Fibroblast of skin of left quadriceps (primary cell): ENCODE data around the gene HELZ2.

Experiments used
- DNase-seq, 2 experiments: peaks; one replicate each; pipeline ENCODE4 v3.0.0-alpha.2; 2013; ENCODE audit warnings: low read depth in 2 of 2

Gene HELZ2

DNA sequence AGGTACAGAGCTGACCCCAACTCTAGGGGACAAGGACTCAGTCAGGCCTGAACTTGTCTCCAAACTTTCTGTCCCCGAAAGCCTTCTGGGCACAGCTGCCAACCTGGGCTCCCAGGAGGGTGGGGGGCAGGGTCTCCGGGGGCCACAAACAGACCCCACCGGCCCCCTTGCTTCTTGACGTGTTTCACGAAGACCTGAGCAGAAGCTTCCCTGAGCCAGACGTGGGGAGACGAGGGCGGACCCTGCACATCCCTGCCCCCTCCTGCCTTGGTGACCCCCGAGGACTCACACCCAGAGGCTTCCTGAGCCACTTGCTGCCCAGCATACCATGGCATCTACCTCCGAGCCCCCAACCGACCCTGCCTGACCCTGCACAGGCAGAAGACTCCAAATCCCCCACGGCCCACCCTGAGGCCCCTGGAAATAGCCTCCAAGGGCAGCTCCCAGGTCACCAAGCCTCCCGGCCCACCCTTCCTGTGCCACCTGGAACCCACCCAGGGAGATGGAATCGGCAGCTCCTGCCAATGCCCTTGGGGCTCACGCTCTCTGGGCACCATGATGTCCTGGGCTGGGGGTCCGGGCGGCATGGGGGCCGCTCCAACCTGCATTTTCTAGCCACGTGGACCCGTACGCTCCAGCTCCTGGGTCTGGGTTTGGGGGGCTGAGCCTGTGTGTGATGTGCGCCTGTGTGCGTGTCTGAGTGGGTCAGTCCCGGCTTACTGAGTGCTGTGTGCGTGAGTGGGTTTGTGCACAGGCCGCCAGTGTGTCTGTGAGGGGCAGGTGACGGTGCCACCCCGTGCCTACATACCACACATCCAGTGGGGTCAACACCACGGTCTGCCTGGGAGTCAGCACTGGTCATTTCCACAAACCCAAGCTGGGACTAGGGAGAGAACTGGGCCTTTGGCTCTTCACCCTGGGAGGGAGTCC is 34.3 kb downstream of the HELZ2 start:
- DNase-seq, result no peak

DNA sequence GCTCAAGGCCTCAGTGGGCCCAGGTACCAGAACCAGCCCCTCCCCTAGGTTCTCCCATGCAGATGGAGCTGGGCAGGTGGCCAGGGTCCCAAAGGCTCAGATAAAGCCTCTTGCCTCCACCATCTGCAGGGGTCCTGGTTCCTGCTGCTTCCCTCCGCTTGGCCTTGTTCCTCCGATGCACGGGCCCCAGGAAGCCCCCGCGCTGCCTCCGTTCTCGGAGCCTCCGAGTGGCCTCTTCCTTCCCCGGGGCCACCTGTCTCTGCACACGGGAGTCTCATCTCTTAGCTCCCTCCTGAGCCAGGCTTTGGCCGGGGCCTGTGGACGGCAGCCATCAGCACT is 35.0 kb downstream of the HELZ2 start:
- no peak for DNase-seq

DNA sequence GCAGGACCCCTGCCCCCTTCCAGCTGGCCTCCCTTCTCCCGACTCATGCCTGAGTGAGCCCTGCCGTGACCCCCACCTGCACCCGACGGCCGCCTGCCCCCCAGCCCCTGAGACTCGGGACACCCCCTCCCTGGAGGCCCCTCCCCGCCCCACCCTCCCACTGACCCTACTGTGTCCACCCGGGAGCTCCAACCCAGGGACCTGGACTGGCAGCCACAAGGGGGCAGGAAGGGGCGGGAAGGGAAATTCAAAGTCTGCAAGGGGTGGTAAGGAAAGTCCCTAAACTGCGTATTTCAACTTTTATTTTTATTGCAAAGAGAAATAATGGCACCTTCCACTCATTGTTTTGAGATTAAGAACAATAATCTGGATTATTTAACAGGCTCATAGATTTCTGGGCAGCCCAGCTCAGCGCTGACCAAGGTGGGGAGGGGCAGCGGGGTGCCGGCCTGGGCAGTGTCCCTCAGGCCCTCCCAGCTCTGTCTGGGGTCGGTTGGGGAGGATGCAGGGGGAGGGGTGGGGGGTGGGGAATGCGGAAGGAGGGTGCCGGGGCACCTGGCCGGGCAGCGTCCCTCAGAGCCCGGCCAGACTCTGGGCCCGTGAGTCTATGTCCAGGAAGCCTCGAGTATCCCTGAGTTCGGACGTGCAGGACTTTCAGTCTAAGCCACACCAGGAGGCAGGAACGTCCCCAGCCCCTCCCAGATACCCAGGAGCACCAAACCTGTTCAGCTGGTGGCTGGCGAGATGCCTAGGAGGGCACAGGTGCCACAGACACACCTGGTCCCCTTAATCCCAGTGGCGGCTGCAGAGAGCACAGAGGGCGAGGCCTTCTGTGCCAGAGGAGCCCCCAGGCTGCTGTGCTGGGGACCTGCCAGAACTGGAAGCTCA is 35.6 kb downstream of the HELZ2 start:
- DNase-seq, result no peak

DNA sequence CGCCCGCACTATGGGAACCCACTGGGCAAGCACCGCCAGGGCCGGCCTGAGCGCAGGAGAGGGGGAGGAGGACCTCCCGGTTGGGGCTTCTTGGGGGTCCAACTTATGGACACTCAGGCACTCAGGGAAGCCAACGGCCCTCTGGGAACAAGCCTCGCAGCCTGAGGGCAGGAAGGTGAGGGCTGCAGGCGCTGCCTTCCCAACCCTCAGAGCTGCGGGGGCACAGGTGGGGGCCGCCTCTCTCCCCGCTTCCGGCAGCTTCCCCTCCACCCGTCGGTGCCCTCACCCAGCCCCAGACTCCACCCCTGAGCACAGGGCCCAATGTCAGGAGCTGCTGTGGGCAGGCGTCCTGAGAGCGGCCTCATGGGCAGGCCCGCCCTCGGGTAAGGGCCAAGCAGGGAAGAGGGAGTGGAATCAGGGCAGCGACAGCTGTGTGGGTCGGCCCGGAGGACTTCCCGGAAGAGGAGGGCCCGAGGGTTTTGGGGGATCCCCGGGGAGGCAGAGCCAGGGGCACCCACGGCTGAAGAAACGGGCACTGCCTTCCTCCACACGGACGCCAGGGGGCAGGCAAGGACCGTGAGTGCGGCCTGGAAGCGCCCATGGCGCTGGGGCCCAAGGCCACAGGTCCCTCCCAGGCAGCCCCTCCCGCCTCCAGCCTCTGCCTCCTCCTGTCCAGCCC is 36.4 kb downstream of the HELZ2 start:
- DNase-seq, result peak; percentile 40 to 43

DNA sequence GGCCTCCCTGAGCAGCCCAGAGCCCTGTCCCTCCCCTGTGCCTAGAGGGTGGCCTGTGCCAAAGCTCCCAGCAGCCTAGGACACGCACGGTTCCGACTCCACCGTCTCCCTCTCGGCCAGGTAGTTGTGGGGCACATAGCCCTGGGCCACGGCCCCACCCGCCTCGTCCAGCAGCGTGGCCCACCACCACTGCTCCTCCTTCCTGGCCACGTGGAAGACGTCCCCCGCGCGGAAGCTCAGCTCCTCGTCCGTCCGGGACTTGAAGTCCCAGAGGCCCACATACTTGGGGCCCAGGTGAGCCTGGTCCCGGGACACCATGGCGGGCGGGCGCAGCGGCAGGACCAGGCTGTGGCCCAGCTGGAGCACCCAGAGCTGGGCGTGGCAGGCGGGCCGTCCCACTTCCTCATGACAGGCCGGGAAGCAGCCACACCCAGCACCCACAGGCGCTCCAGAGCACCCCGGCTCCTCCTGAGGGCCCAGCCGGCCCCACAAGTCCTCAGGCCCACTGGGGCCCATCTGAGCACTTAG is 37.0 kb downstream of the HELZ2 start, which contains the start of gene PTK6:
TSS of gene PTK6 (minus strand) at position 380 of the 528 bp plus-strand sequence. CDS start at position 318, 62 bp downstream.
- no peak for DNase-seq

DNA sequence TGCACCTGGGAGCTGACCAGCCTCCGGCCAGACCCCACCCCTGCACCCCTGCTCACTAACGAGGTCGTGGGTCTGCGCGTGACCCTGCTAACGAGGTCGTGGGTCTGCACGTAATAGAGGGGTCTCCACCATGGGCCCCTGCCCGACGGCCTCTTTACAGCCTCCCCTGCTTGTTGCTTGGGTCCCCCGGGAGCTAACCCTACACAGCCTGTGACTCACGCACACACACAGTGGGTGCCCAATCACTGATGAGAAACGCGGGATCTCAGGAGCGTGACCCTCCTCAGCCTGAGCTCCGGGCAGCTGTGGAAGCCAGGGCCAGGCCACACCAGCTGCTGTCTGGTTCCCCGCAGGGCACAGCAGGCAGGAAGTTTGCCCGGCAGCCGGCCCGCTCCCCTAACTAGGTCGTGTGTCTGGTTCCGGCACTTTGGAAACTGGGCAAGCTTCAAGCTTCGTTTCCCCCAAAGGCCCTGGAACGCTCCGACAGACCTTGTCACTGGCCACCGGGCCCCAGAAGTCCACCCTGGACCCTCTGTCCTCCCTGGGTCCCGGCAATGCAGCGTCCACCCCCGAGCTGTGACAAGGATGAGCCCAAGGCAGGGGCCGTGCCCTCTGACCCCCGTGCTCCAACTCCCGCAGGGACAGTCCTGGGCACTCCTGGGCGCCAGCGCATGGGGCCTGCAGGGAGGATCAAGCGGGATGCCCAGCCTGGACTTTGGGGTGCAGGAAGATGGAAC is 37.6 kb downstream of the HELZ2 start:
- DNase-seq, result no peak

DNA sequence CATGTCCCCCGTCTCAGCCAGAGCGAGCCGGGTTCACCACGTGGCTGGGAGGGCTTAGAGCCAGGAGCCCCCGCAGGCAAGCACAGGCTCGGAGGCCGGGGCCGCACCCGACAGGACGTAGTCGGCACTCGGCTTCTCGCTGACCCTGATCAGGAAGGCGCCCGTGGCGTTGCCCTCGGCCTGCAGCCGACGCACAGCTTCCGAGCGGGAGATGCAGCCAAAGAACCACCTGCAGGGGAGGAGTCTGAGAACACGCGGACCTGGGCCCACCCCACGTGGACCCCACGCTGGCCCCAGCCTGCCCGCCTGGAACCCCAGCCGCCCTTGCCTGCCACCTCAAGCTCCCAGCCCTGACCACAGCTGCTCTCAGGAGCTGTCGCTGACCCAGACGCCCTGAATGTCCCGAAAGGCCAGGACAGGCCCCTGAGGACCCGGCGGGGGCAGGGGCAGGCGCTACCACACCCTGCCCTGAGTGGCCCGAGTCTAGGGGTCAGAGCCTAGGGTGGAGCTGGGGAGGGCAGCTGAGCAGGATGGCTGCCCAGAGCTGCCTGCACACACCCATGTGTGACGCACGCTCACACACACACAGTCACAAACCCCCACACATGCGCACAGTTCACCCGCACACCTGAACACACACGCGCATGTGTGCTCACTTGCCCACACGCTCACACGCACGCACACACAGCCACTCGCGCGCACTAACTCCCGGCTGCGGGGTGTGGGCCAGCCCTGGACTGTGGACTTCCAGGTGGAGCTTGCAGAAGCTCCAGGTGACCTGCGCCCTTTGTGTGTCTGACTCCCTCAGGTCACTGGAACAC is 39.0 kb downstream of the HELZ2 start:
- no peak for DNase-seq

DNA sequence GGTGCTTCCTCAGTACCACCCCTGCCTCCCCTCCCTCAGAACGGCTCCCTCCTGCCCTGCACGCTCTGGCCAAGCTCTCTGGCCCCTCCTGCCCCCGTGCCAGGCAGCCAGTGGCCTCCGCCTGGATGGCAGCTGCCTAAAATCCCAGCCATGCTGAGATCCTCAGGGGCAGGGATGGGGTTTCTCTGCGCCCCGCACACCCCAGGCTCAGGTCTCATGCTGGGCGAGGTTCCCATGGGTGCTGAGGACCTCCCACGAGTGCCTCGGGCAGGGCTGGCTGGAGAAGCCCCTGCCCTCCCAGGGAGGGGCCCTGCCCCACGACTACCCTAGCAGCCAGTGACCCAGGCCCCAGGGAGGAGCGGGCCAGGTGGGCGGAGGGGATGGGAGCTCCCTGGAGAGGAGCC is 39.6 kb downstream of the HELZ2 start:
- no peak for DNase-seq

DNA sequence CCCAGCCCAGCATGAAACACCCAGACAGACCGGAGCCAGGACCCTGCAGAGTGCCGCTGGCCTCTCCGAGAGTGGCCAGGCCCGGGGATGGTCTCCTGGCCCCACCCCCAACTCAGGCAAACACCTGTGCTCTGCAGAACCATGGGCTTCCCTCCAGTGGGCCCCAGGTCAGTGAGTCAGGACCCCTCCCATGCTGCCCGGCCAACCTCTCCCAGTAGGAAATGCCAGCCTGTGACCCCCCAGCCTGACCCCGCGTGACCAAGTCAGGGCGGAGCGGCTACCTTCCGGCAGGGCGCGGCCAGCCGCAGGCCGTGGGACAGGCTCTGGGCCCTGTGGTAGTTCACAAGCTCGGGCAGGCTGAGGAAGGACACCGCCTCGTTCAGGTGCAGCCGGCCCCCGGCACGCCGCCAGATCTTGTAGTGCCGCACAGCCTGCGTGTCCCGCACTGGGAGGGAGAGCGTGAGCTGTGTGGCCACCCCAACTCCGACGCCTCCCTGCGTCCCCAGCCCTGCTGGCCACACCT is 40.1 kb downstream of the HELZ2 start:
- no peak for DNase-seq

DNA sequence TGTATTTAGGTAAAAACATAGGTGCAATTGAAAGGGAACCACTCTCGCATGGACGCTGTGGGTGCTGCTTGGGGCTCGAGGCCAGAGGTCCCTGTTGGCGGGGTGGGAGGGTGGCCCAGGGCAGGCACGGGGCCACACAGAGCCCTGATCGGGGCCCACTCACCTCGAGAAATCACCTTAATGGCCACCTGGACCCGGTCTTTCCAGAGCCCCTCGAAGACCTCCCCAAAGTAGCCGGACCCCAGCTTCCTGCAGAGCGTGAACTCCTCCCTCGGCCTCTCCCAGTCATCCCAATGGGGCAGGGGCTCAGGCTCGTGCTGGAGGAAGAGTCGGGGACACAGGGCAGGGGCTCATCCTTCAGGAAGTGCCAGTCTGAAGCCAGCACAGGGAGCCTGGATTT is 40.7 kb downstream of the HELZ2 start:
- DNase-seq, result no peak

DNA sequence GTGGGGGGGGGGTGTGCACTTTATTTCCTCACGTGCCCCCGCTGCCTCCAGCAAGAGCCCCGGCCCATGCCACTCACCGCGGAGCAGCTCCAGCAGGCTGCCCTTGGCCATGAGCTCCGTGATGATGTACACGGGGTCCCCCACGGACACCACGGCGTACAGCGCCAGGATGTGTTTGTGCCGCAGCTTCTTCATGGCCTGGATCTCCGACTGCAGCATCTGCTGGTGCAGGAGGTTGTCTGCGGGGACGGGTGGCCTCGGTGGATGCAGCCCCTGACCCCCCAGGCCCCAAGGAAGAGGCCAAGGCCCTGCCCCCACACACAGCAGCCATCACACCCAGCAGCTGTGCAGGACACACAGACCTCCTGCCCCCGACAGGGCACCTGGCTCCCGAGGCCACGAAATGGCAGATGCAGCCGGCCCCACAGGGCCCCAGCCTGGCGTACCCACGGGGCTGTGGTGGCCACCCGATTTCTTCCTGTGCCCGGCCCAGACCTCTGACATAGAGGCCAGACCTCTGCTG is 41.5 kb downstream of the HELZ2 start:
- no peak for DNase-seq

DNA sequence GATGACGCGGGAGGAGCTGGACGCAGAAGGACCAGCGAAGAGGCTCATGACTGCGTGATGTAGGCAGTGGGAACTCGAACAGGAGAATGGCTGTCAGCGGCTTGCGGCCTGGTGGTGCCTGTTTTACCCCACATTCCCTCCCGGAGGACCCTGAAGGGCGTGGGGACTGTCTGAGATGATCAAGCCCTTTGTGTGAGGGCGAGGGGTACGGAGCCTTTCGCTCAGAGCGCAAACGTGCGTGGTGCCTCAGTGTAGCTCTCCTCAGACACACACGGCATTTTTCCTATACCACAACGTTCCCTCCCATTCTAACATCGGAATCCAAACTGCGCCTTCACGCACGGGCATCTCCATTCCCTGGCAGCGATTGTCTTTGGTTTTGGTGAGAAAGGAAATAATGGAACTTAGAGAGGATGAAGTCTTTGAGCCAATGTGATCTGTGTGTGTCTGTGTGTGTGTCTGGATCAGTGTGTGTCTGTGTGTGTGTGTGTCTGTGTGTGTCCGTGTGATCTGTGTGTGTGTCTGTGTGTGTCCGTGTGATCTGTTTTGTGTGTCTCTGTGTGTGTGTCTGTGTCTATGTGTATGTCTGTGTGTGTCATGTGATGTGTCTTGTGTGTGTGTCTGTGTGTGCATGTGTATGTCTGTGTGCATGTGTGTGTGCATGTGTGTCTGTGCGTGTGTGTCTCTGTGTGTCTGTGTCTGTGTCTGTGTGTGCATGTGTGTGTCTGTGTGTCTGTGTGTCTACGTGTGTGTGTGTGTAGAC is 42.2 kb downstream of the HELZ2 start:
- no peak for DNase-seq

DNA sequence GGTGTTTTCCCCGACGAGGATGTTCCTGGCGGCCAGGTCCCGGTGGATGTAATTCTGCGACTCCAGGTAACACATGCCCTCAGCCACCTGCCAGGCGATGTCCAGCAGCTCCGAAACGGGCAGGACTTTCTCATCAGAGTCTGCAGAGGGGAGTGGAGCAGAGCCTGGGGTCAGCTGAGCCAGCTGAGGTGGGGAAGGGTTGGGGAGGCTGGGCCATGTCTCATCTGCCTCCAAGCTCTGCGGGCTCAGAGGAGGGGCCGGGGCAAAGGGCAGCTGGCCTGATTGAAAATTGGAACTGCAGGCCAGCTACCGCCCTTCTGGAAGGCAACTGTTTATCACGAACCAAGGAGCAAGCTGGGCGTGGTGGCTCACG is 43.3 kb downstream of the HELZ2 start:
- no peak for DNase-seq

DNA sequence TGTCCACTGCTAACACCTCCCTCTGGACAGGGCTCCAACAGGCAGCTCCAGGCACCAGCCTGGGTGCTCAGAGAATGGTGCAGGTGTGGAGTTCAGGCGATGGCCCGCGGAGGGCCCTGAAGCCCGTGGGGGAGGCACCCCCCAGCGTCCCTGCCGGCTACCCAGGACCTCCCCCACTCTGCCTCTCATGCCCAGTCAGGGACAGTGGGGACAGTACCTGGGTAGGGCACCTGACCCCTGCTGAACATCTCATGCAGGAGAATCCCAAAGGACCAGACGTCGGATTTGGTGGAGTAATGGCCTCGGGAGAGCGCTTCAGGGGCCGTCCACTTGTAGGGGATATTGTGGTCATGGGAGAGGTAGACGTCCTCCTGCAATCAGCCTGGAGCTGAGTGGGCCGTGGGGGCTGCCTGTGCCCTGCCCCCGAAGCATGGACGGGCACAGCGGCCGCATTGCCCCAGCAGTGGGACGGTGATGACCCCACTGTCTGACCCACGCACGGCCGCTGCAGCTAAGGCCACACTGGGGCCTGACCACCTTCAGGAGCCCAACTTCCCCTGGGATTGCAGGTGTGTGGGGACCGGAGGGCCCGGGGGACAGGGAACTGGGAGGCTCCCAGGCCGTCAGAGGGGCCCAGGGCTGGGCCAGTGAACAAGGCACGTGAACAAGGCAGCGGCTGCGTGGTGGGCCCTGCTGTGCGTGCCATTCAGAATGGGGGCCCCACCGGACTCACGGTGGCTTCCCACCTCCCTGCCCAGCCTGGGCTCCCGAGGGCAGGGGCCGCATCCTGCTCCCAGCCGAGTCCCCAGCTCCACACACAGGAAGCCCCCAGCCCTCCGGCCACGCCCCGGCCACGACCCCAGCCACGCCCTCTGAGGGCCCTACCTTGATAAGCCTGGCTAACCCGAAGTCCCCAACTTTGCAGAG is 43.9 kb downstream of the HELZ2 start:
- DNase-seq, result no peak

DNA sequence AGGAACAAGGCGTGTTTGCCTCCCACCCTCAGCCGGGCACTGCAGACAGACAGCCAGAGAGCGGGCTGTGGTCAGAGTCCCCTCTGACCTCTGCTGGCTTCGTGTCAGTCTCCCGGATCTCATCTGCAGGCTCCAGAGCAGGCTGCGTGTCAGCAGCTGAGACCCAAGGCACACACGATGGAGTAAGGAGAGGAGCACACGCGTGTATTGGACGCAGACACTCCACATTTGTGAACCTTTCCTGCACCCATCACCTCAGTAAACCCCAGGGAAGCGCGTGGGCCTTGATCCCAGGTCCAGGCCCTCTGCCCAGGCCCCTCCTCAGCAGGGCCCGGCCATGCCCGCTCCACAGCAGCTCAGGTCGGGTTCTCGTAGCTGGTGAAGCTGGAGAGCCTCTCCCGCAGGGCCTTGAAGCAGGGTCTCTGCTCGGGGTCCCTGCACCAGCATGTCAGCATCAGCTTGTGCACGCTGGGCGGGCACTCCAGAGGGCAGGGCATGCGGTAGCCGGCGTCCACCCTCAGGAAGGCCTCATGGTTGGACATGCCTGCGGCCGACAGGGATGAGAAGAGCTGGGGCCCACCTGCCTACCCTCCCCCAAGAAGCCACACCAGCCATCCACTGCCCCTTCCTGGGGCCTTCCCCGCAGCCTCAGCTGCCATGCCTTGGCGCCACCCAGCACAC is 44.7 kb downstream of the HELZ2 start:
- DNase-seq, result no peak

DNA sequence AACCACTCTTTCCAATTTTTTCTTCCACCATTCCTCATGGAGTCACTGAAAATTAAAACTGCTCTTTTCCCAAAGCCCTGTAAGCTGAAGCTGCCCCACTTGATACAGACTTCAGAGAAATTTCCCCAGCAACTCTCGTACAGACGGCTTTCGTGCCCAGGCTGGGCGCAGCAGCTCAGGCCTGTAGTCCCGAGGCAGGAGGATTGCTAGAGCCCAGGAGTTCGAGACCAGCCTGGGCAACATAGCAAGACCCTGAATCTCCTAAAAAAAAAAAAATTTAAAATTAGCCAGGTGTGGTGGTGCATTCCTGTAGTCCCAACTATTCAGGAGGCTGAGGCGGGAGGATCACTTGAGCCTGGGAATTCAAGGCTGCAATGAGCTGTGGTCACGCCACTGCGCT is 46.9 kb downstream of the HELZ2 start:
- DNase-seq, result no peak

DNA sequence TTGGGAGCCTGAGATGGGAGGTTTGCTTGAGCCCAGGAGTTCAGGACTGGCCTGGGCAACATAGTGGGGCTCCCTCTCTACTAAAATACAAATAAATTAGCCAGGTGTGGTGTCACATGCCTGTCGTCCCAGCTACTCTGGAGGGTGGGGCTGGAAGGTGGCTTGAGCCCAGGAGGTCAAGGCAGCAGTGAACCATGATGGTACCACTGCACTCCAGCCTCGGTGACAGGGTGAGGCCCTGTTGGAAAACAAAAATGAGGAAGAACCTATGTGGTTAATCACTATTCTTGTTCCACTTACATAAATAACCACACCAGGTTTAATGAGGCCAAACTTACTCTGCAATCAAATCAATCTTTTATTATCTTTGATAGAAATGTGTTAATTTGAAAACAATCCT is 48.1 kb downstream of the HELZ2 start:
- no peak for DNase-seq
